DOHH2 (cell line): Measurements from ENCODE around the gene IL23R.

Source experiments
- CTCF ChIP-seq: fragments of 200-600 bp; sonication (generic); IDR thresholded peaks from one replicate; pipeline ENCODE4 v1.5.1; 2014; ENCODE audit warnings: antibody characterized with exemption, mild to moderate bottlenecking, low read depth, low read length; ENCODE audit not compliant: poor library complexity, severe bottlenecking
- EZH2phosphoT487 ChIP-seq: fragments of 200-600 bp; sonication (generic); IDR thresholded peaks from 2 replicates; pipeline ENCODE4 v1.6.1; 2017; ENCODE audit warnings: borderline replicate concordance, mild to moderate bottlenecking, antibody characterized with exemption, low read length, moderate library complexity, mixed read lengths

GRCh38 chr1:67134695-67135094 lies 31.6 kb upstream of the IL23R start, which contains the start of gene C1orf141:
- TF ChIP-seq CTCF (no peak), EZH2phosphoT487 (no peak)
